IMR-90 (cell line): Measurements from ENCODE around the gene RNF31. TPM values are rescaled to one million over a fixed set of nuclear protein-coding genes. Genes with fewer than 3 reads are reported as not detected.
A peak's percentile ranks its signal among the peaks of the same experiment; 100 is the strongest.

ENCODE experiments used
- ATAC-seq: fragments of 200-7000 bp; cut with Tn5 transposase; 2 replicates; pipeline ENCODE4 v1.9.1; 2020; ENCODE audit warnings: low read depth, mild to moderate bottlenecking, moderate library complexity
- BruUV-seq: library from RNA; stranded (reverse); fragments of 400-500 nt; replicated peaks from 2 replicates; lab custom pipeline; 2021; lab: Mats Ljungman, UMichigan
- CTCF ChIA-PET: fragments of 300-600 bp; formaldehyde crosslinking; extraction: SDS; loops from one replicate; lab custom pipeline; 2021; ENCODE audit warnings: antibody characterized with exemption; lab: Yijun Ruan, JAX
- POLR2A ChIA-PET: fragments of 300-600 bp; sonication (Branson Sonifier 250); formaldehyde crosslinking; loops from one replicate; lab custom pipeline; 2022; ENCODE audit warnings: antibody characterized with exemption; ENCODE audit not compliant: unreplicated experiment; lab: Charles Lee
- DNase-seq: peaks from one replicate; pipeline ENCODE4 v3.0.0; 2013
- H2AFZ ChIP-seq: replicated peaks from 2 replicates; pipeline ENCODE3; 2013; ENCODE audit warnings: low read length, mild to moderate bottlenecking; ENCODE audit not compliant: poor library complexity
- H2AK5ac ChIP-seq: 2 replicates; pipeline ENCODE4 v1.6.1; 2013; ENCODE audit warnings: low read depth, low read length, inconsistent platforms
- H2AK9ac ChIP-seq: replicated peaks from 2 replicates; pipeline ENCODE3; 2013; ENCODE audit warnings: mild to moderate bottlenecking, low read depth, low read length, moderate library complexity; ENCODE audit not compliant: poor library complexity
- H2BK120ac ChIP-seq: 2 replicates; pipeline ENCODE4 v1.6.1; 2013; ENCODE audit warnings: low read depth, low read length, inconsistent platforms
- H2BK15ac ChIP-seq: 3 replicates; pipeline ENCODE4 v1.6.1; 2013; ENCODE audit warnings: low read depth, low read length, inconsistent platforms
- H2BK20ac ChIP-seq: 2 replicates; pipeline ENCODE4 v1.6.1; 2013; ENCODE audit warnings: low read depth, mild to moderate bottlenecking, inconsistent platforms, low read length, moderate library complexity
- H2BK5ac ChIP-seq: 2 replicates; pipeline ENCODE4 v1.6.1; 2013; ENCODE audit warnings: mild to moderate bottlenecking, low read depth, low read length, inconsistent platforms; ENCODE audit not compliant: poor library complexity, severe bottlenecking
- H3K14ac ChIP-seq: replicated peaks from 2 replicates; pipeline ENCODE4 v1.6.1; 2013; ENCODE audit warnings: low read depth, low read length, inconsistent platforms
- H3K18ac ChIP-seq: 2 replicates; pipeline ENCODE4 v1.6.1; 2013; ENCODE audit warnings: low read depth, low read length, control low read depth
- H3K23ac ChIP-seq: 2 replicates; pipeline ENCODE4 v1.6.1; 2013; ENCODE audit warnings: low read depth, low read length, inconsistent platforms
- H3K27ac ChIP-seq: 2 replicates; pipeline ENCODE4 v1.5.1; 2013; ENCODE audit warnings: mild to moderate bottlenecking, control low read depth, low read length; ENCODE audit not compliant: insufficient read depth
- H3K27me3 ChIP-seq: 2 replicates; pipeline ENCODE4 v1.6.1; 2013; ENCODE audit warnings: low read length; ENCODE audit not compliant: control insufficient read depth, insufficient read depth
- H3K36me3 ChIP-seq: 2 replicates; pipeline ENCODE4 v1.6.1; 2013; ENCODE audit warnings: low read length, mixed read lengths; ENCODE audit not compliant: control insufficient read depth, insufficient read depth
- H3K4ac ChIP-seq: 2 replicates; pipeline ENCODE4 v1.6.1; 2013; ENCODE audit warnings: low read depth, low read length, inconsistent platforms
- H3K4me1 ChIP-seq: 2 replicates; pipeline ENCODE4 v1.6.1; 2013; ENCODE audit warnings: low read length, mixed read lengths; ENCODE audit not compliant: control insufficient read depth, insufficient read depth
- H3K4me2 ChIP-seq: 2 replicates; pipeline ENCODE4 v1.6.1; 2013; ENCODE audit warnings: low read depth, mild to moderate bottlenecking, control low read depth, low read length, moderate library complexity
- H3K4me3 ChIP-seq: 2 replicates; pipeline ENCODE4 v1.5.1; 2013; ENCODE audit warnings: low read depth, mild to moderate bottlenecking, control low read depth, low read length, moderate library complexity; ENCODE audit not compliant: insufficient read depth
- H3K56ac ChIP-seq: 2 replicates; pipeline ENCODE4 v1.6.1; 2013; ENCODE audit warnings: low read length, inconsistent platforms; ENCODE audit not compliant: insufficient read depth; ENCODE audit errors: extremely low read depth
- H3K79me1 ChIP-seq, 2 experiments: 2 replicates each; pipeline ENCODE4 v1.6.1; 2013; ENCODE audit warnings: low read length in 2 of 2, inconsistent platforms in 1 of 2, low read depth in 1 of 2
- H3K9ac ChIP-seq: 2 replicates; pipeline ENCODE4 v1.6.1; 2013; ENCODE audit warnings: low read depth, low read length, control low read depth
- H3K9me1 ChIP-seq: 2 replicates; pipeline ENCODE4 v1.6.1; 2013; ENCODE audit warnings: low read length, inconsistent platforms; ENCODE audit not compliant: insufficient read depth
- H3K9me3 ChIP-seq: 2 replicates; pipeline ENCODE4 v1.6.1; 2013; ENCODE audit warnings: low read length; ENCODE audit not compliant: control insufficient read depth, insufficient read depth
- H4K20me1 ChIP-seq: 2 replicates; pipeline ENCODE4 v1.6.1; 2013; ENCODE audit warnings: low read length, inconsistent platforms; ENCODE audit not compliant: insufficient read depth
- H4K5ac ChIP-seq: 2 replicates; pipeline ENCODE4 v1.6.1; 2013; ENCODE audit warnings: mild to moderate bottlenecking, low read depth, low read length, control low read depth
- H4K8ac ChIP-seq, 2 experiments: 2 replicates each; pipeline ENCODE4 v1.6.1; 2013; ENCODE audit warnings: low read depth in 2 of 2, low read length in 2 of 2, control low read depth in 1 of 2, inconsistent platforms in 1 of 2
- H4K91ac ChIP-seq: 2 replicates; pipeline ENCODE4 v1.6.1; 2013; ENCODE audit warnings: low read depth, low read length, inconsistent platforms; ENCODE audit not compliant: insufficient read depth
- BHLHE40 ChIP-seq: fragments of 150-350 bp; IDR thresholded peaks from 2 replicates; pipeline ENCODE4 v1.6.1; 2016; ENCODE audit warnings: mild to moderate bottlenecking, low read depth, low read length
- CEBPB ChIP-seq: IDR thresholded peaks from 2 replicates; pipeline ENCODE4 v1.6.1; 2012; ENCODE audit warnings: low read depth, low read length, improper control_type of control experiment
- CHD1 ChIP-seq: IDR thresholded peaks from 2 replicates; pipeline ENCODE4 v1.6.1; 2012; ENCODE audit warnings: low read depth, low read length, improper control_type of control experiment
- CTCF ChIP-seq: conservative IDR thresholded peaks from 2 replicates; pipeline ENCODE4 v1.5.1; 2012; ENCODE audit warnings: mild to moderate bottlenecking, low read depth, low read length, improper control_type of control experiment
- FOS ChIP-seq: fragments of 150-350 bp; IDR thresholded peaks from 2 replicates; pipeline ENCODE4 v1.6.1; 2016; ENCODE audit warnings: low read depth, low read length
- MXI1 ChIP-seq: IDR thresholded peaks from 2 replicates; pipeline ENCODE4 v1.6.1; 2012; ENCODE audit warnings: low read depth, mild to moderate bottlenecking, low read length, moderate library complexity, borderline replicate concordance
- NFE2L2 ChIP-seq: fragments of 150-350 bp; IDR thresholded peaks from 2 replicates; pipeline ENCODE4 v1.6.1; 2016; ENCODE audit warnings: low read depth, mild to moderate bottlenecking, low read length
- POLR2A ChIP-seq: IDR thresholded peaks from 2 replicates; pipeline ENCODE4 v1.6.1; 2012; ENCODE audit warnings: mild to moderate bottlenecking, low read depth, low read length
- RAD21 ChIP-seq: IDR thresholded peaks from 2 replicates; pipeline ENCODE4 v1.6.1; 2012; ENCODE audit warnings: low read length, improper control_type of control experiment
- RCOR1 ChIP-seq: IDR thresholded peaks from 2 replicates; pipeline ENCODE4 v1.6.1; 2012; ENCODE audit warnings: mild to moderate bottlenecking, low read length, improper control_type of control experiment; ENCODE audit not compliant: insufficient replicate concordance
- RFX5 ChIP-seq: IDR thresholded peaks from 2 replicates; pipeline ENCODE4 v1.8.0; 2012; ENCODE audit warnings: low read depth, mild to moderate bottlenecking, low read length, moderate library complexity
- USF2 ChIP-seq: fragments of 150-350 bp; IDR thresholded peaks from 2 replicates; pipeline ENCODE4 v1.6.1; 2017; ENCODE audit warnings: mild to moderate bottlenecking, antibody characterized with exemption, low read length, low read depth
- WGBS, 2 experiments: methylation state at CpG; one replicate each; pipeline versions ENCODE4 v1.1.5 to v1.1.7; 2013; ENCODE audit warnings: missing lambda C conversion rate in 2 of 2; ENCODE audit not compliant: insufficient read length in 1 of 2; ENCODE audit errors: extremely low coverage in 2 of 2; 5-methylcytosine and 5-hydroxymethylcytosine counted together
- dilution Hi-C: fragments of 300-500 bp; cut with HindIII; formaldehyde crosslinking; loops from one replicate; pipeline ENCODE4 v1.14.3; 2018; ENCODE audit warnings: low sequenced_read_pairs; ENCODE audit not compliant: unreplicated experiment
- in situ Hi-C: fragments of 300-500 bp; cut with MboI; formaldehyde crosslinking; loops from 3 replicates; pipeline ENCODE4 v1.14.3; 2019; ENCODE audit warnings: low sequenced_read_pairs, inconsistent platforms, mixed read lengths
- intact Hi-C: fragments of 100-400 bp; cut with micrococcal nuclease; formaldehyde crosslinking; loops from 2 replicates; pipeline ENCODE4 v1.10.0; 2022
- polyA plus RNA-seq, 3 experiments: library from polyadenylated mRNA; depleted of rRNA; stranded (reverse); fragments of >200 nt; gene quantifications; 2 replicates each; pipeline ENCODE4 v1.2.3, GENCODE V29; 2012; ENCODE audit warnings: low replicate concordance in 1 of 3
- total RNA-seq: library from RNA; depleted of rRNA; stranded (reverse); fragments of >200 nt; gene quantifications from 2 replicates; pipeline ENCODE4 v1.2.3, GENCODE V29; 2012

The RNF31 gene
- total and polyA plus RNA-seq, 2 of the 4 experiments (the other 2 are of a cell fraction): 31.6 to 37.5 TPM

GRCh38 chr14:24185741-24186140, 38.4 kb downstream of the RNF31 start:
- BruUV-seq: no TSS peak
- Histone ChIP-seq H3K4ac (no peak overlapping the region), H2BK15ac (no peak overlapping the region), H3K4me3 (no peak overlapping the region), H2AFZ (no peak overlapping the region), H3K27me3 (no peaks in the 10 kb centered on the region), H3K36me3 (peaks cover 61% of the 10 kb centered on the region), H2BK120ac (no peak overlapping the region), H2BK20ac (no peak overlapping the region), H3K14ac (no peak overlapping the region), H2AK5ac (no peak overlapping the region), H4K5ac (no peak overlapping the region), H3K9ac (no peak overlapping the region), H4K91ac (no peak overlapping the region), H3K18ac (no peak overlapping the region), H3K4me2 (no peak overlapping the region), H4K8ac (no peak overlapping the region), H3K4me1 (peaks cover 4% of the 10 kb centered on the region), H3K23ac (no peak overlapping the region), H3K27ac (no peak overlapping the region), H3K9me3 (no peaks in the 10 kb centered on the region), H2BK5ac (no peak overlapping the region), H4K20me1 (no peaks in the 10 kb centered on the region), H3K9me1 (peaks cover 18% of the 10 kb centered on the region), H2AK9ac (peak overlapping the region; percentile 59), H3K56ac (no peak overlapping the region), H3K79me1 (peaks cover 17 to 49% of the 10 kb centered on the region in 2 experiments)
- ATAC-seq: no peak
- 40% methylated on average over 1 of the region's 11 CpGs; no CpG with 5 or more reads in 1 of the 2 experiments for WGBS, 2 experiments
- TF ChIP-seq NFE2L2 (no peak), RFX5 (no peak), MXI1 (no peak), CTCF (no peak), FOS (no peak), CEBPB (no peak), POLR2A (no peak), CHD1 (no peak), USF2 (no peak), RCOR1 (no peak), RAD21 (no peak), BHLHE40 (no peak)
- in situ Hi-C loops: no loop called here
- CTCF ChIA-PET: no interaction called here
- dilution Hi-C loops: no loop called here
- intact Hi-C loops: no loop called here
- no peak for DNase-seq
- POLR2A ChIA-PET: interaction anchor here (1.0 kb wide), 1 partner anchor 10 kb away, joined by 3 read pairs; the partner anchor contains the start of gene TM9SF1
